Upper lobe of left lung (tissue), 4 donors: Measurements from ENCODE around the gene SHISAL1.

Source experiments
- POLR2A ChIP-seq, 4 donors: fragments of 450-650 bp; IDR thresholded peaks; one replicate each; pipeline ENCODE4 v1.5.1; 2016 to 2017; ENCODE audit warnings: antibody characterized with exemption in 4 of 4, mild to moderate bottlenecking in 2 of 4
- TF ChIP-seq, protein P1 (sequence below), 6 experiments: fragments of 450-650 bp in 4 of 6; fragments of 200-600 bp in 2 of 6; sonication (generic) in 2 of 6; IDR thresholded peaks; one replicate each; pipeline ENCODE4 v1.5.1; 2016 to 2019; ENCODE audit warnings: antibody characterized with exemption in 6 of 6

- TF ChIP-seq, protein P1, sequence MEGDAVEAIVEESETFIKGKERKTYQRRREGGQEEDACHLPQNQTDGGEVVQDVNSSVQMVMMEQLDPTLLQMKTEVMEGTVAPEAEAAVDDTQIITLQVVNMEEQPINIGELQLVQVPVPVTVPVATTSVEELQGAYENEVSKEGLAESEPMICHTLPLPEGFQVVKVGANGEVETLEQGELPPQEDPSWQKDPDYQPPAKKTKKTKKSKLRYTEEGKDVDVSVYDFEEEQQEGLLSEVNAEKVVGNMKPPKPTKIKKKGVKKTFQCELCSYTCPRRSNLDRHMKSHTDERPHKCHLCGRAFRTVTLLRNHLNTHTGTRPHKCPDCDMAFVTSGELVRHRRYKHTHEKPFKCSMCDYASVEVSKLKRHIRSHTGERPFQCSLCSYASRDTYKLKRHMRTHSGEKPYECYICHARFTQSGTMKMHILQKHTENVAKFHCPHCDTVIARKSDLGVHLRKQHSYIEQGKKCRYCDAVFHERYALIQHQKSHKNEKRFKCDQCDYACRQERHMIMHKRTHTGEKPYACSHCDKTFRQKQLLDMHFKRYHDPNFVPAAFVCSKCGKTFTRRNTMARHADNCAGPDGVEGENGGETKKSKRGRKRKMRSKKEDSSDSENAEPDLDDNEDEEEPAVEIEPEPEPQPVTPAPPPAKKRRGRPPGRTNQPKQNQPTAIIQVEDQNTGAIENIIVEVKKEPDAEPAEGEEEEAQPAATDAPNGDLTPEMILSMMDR (IDR thresholded peaks at IDR 0.05), result no peak
- TF ChIP-seq POLR2A (IDR thresholded peaks at IDR 0.05), result no peak
Measured at GRCh38 chr22:44273175-44273574, 39.6 kb downstream of the SHISAL1 start.
